Tibial artery (tissue), 4 donors: ENCODE results near the gene PPHLN1.

ENCODE experiments used
- DNase-seq, 2 donors: peaks; one replicate each; pipeline ENCODE4 v3.0.0-alpha.2; 2019
- H3K27ac ChIP-seq, 2 donors: fragments of 200-600 bp; sonication (generic) in 1 of 2; 1 replicate in 1 of 2; 2 replicates in 1 of 2; pipeline ENCODE4 v1.5.1; 2018 to 2019; ENCODE audit warnings: mild to moderate bottlenecking in 1 of 2
- H3K27me3 ChIP-seq, 2 donors: fragments of 200-600 bp; sonication (generic) in 1 of 2; one replicate each; pipeline versions ENCODE4 v1.5.1 to v1.6.0; 2016 to 2019
- H3K36me3 ChIP-seq, 3 donors: fragments of 200-600 bp; sonication (generic) in 2 of 3; one replicate each; pipeline ENCODE4 v1.5.1; 2016 to 2019; ENCODE audit warnings: mild to moderate bottlenecking in 2 of 3
- H3K4me1 ChIP-seq, 4 donors: fragments of 200-600 bp; sonication (generic) in 2 of 4; 1 replicate in 3 of 4; 2 replicates in 1 of 4; pipeline ENCODE4 v1.5.1; 2016 to 2019
- H3K4me3 ChIP-seq, 2 donors: fragments of 200-600 bp; sonication (generic) in 1 of 2; 1 replicate in 1 of 2; 2 replicates in 1 of 2; pipeline ENCODE4 v1.5.1; 2018 to 2019; ENCODE audit warnings: mild to moderate bottlenecking in 2 of 2
- H3K9me3 ChIP-seq, 3 donors: fragments of 200-600 bp; sonication (generic) in 1 of 3; one replicate each; pipeline ENCODE4 v1.5.1; 2016 to 2019
- CTCF ChIP-seq, 2 experiments: fragments of 200-600 bp in 1 of 2; fragments of 450-650 bp in 1 of 2; IDR thresholded peaks; one replicate each; pipeline ENCODE4 v1.5.1; 2017 to 2019; ENCODE audit warnings: antibody characterized with exemption in 2 of 2, mild to moderate bottlenecking in 1 of 2, moderate library complexity in 1 of 2
- intact Hi-C: fragments of 100-400 bp; cut with DNase I; formaldehyde crosslinking; loops from one replicate; pipeline ENCODE4 v1.15.0; 2023; ENCODE audit warnings: low total_unique reads

PPHLN1 gene

GRCh38 chr12:42482041-42482747, 156.2 kb downstream of the PPHLN1 start:
- H3K9me3 ChIP-seq: no peaks in the 10 kb centered on the region
- peaks cover 0 to 24% (median 8%) of the 10 kb centered on the region in 4 donors for H3K4me1 ChIP-seq
- H3K27ac ChIP-seq: peak overlapping the region; percentile 53 to 74
- H3K27me3 ChIP-seq: no peaks in the 10 kb centered on the region
- no peaks in the 10 kb centered on the region for H3K36me3 ChIP-seq
- intact Hi-C loops: loop anchor here (5.0 kb wide), 1 partner anchor 85 kb away; no protein-coding TSS in a partner anchor
- peak in 1 of 2 donors; percentile 32 for DNase-seq
- H3K4me3 ChIP-seq: peak overlapping the region; percentile 65 to 82
- TF ChIP-seq CTCF (IDR thresholded peaks at IDR 0.05): no peak

- Histone ChIP-seq H3K27ac (peak overlapping the region; percentile 53 to 74), H3K4me1 (peaks cover 0 to 24% (median 8%) of the 10 kb centered on the region in 4 donors), H3K4me3 (peak overlapping the region; percentile 65 to 82), H3K36me3 (no peaks in the 10 kb centered on the region), H3K9me3 (no peaks in the 10 kb centered on the region), H3K27me3 (no peaks in the 10 kb centered on the region)
- DNase-seq: peak; percentile 56 to 82
- intact Hi-C loops: loop anchor here (5.0 kb wide), 1 partner anchor 84 kb away; no protein-coding TSS in a partner anchor
- peak; percentile 83 to 84 for TF ChIP-seq CTCF (IDR thresholded peaks at IDR 0.05)
Observed at GRCh38 chr12:42482748-42483520, 157.0 kb downstream of the PPHLN1 start.

- no peak for DNase-seq
- no peaks in the 10 kb centered on the region for H3K36me3 ChIP-seq
- peak overlapping the region; percentile 65 to 82 for H3K4me3 ChIP-seq
- H3K9me3 ChIP-seq: no peaks in the 10 kb centered on the region
- H3K27ac ChIP-seq: peak overlapping the region; percentile 53 to 74
- no peak for TF ChIP-seq CTCF (IDR thresholded peaks at IDR 0.05)
- peaks cover 0 to 24% (median 8%) of the 10 kb centered on the region in 4 donors for H3K4me1 ChIP-seq
- intact Hi-C loops: loop anchor here (5.0 kb wide), 1 partner anchor 84 kb away; no protein-coding TSS in a partner anchor
- H3K27me3 ChIP-seq: no peaks in the 10 kb centered on the region
Observed at GRCh38 chr12:42483521-42483790, 157.5 kb downstream of the PPHLN1 start.

GRCh38 chr12:42484996-42485395, 159.0 kb downstream of the PPHLN1 start:
- H3K4me3 ChIP-seq: no peak overlapping the region
- no peaks in the 10 kb centered on the region for H3K9me3 ChIP-seq

GRCh38 chr12:42485823-42486222, 159.9 kb downstream of the PPHLN1 start:
- H3K9me3 ChIP-seq: no peaks in the 10 kb centered on the region
- H3K36me3 ChIP-seq: no peaks in the 10 kb centered on the region
- no peak for TF ChIP-seq CTCF (IDR thresholded peaks at IDR 0.05)
- no peak overlapping the region for H3K27ac ChIP-seq
- DNase-seq: no peak
- no peaks in the 10 kb centered on the region for H3K27me3 ChIP-seq
- peaks cover 0 to 24% (median 8%) of the 10 kb centered on the region in 4 donors for H3K4me1 ChIP-seq
- intact Hi-C loops: no loop called here
- H3K4me3 ChIP-seq: no peak overlapping the region

More at GRCh38 chr12:42484996-42485395, 159.0 kb downstream of the PPHLN1 start:
- no peak for DNase-seq
- TF ChIP-seq CTCF (IDR thresholded peaks at IDR 0.05): no peak
- no peaks in the 10 kb centered on the region for H3K36me3 ChIP-seq
- intact Hi-C loops: loop anchor here (5.0 kb wide), 1 partner anchor 82 kb away; no protein-coding TSS in a partner anchor
- no peaks in the 10 kb centered on the region for H3K27me3 ChIP-seq
- no peak overlapping the region for H3K27ac ChIP-seq
- peaks cover 0 to 24% (median 8%) of the 10 kb centered on the region in 4 donors for H3K4me1 ChIP-seq
